SK-N-SH treated with all-trans-retinoic acid at 6 μM for 48 hours (cell line): ENCODE results near the gene EEF1AKMT4.

ENCODE experiments used
- ZNF565 ChIP-seq: fragments of 450-650 bp; formaldehyde crosslinking; conservative IDR thresholded peaks from 2 replicates; pipeline ENCODE4 v1.5.0; 2020; ENCODE audit warnings: low read depth, mild to moderate bottlenecking, moderate library complexity
- TF ChIP-seq, protein P1 (sequence below): fragments of 250-450 bp; sonication (Bioruptor Pico); IDR thresholded peaks from 2 replicates; pipeline ENCODE4 v1.5.0; 2020; ENCODE audit warnings: mild to moderate bottlenecking, moderate library complexity

GRCh38 chr3:184282941-184283340, 33.5 kb downstream of the EEF1AKMT4 start:
- TF ChIP-seq, protein P1, sequence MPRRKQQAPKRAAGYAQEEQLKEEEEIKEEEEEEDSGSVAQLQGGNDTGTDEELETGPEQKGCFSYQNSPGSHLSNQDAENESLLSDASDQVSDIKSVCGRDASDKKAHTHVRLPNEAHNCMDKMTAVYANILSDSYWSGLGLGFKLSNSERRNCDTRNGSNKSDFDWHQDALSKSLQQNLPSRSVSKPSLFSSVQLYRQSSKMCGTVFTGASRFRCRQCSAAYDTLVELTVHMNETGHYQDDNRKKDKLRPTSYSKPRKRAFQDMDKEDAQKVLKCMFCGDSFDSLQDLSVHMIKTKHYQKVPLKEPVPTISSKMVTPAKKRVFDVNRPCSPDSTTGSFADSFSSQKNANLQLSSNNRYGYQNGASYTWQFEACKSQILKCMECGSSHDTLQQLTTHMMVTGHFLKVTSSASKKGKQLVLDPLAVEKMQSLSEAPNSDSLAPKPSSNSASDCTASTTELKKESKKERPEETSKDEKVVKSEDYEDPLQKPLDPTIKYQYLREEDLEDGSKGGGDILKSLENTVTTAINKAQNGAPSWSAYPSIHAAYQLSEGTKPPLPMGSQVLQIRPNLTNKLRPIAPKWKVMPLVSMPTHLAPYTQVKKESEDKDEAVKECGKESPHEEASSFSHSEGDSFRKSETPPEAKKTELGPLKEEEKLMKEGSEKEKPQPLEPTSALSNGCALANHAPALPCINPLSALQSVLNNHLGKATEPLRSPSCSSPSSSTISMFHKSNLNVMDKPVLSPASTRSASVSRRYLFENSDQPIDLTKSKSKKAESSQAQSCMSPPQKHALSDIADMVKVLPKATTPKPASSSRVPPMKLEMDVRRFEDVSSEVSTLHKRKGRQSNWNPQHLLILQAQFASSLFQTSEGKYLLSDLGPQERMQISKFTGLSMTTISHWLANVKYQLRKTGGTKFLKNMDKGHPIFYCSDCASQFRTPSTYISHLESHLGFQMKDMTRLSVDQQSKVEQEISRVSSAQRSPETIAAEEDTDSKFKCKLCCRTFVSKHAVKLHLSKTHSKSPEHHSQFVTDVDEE = no peak
- no peak for TF ChIP-seq ZNF565
